Hepatocyte (in vitro differentiated cells): ENCODE results near the gene GRK4. TPM values are rescaled to one million over a fixed set of nuclear protein-coding genes. Genes with fewer than 3 reads are reported as not detected.
"Not testable (repeated sequence)": the region's sequence is repeated elsewhere in the genome, so short reads cannot be mapped to it uniquely, and the experiment has no call there.

ENCODE experiments used
- DNase-seq: peaks from one replicate; pipeline ENCODE4 v3.0.0-alpha.2; 2016; ENCODE audit warnings: low spot score
- H2AFZ ChIP-seq: fragments of 200-600 bp; sonication (generic); 2 replicates; pipeline ENCODE4 v1.6.0; 2016; ENCODE audit warnings: antibody characterized with exemption, mild to moderate bottlenecking
- H3K27ac ChIP-seq: fragments of 200-600 bp; sonication (generic); 2 replicates; pipeline ENCODE4 v1.5.1; 2016; ENCODE audit warnings: mild to moderate bottlenecking
- H3K27me3 ChIP-seq: fragments of 200-600 bp; sonication (generic); 2 replicates; pipeline ENCODE4 v1.6.1; 2016
- H3K36me3 ChIP-seq: fragments of 200-600 bp; sonication (generic); replicated peaks from 2 replicates; pipeline ENCODE4 v1.5.1; 2016; ENCODE audit warnings: low read depth; ENCODE audit not compliant: insufficient read depth
- H3K4me1 ChIP-seq: fragments of 200-600 bp; sonication (generic); 2 replicates; pipeline ENCODE4 v1.5.1; 2016; ENCODE audit warnings: mild to moderate bottlenecking, moderate library complexity; ENCODE audit not compliant: insufficient read depth
- H3K4me2 ChIP-seq: fragments of 200-600 bp; sonication (generic); 2 replicates; pipeline ENCODE4 v1.6.0; 2016
- H3K4me3 ChIP-seq: fragments of 200-600 bp; sonication (generic); 2 replicates; pipeline ENCODE4 v1.5.1; 2016; ENCODE audit warnings: mild to moderate bottlenecking
- H3K79me2 ChIP-seq: fragments of 200-600 bp; sonication (generic); 2 replicates; pipeline ENCODE4 v1.6.0; 2017; ENCODE audit warnings: mild to moderate bottlenecking
- H3K9me2 ChIP-seq: fragments of 200-600 bp; sonication (generic); replicated peaks from 2 replicates; pipeline ENCODE4 v1.6.0; 2017; ENCODE audit warnings: mild to moderate bottlenecking; ENCODE audit not compliant: insufficient read depth
- H3K9me3 ChIP-seq: fragments of 200-600 bp; sonication (generic); 2 replicates; pipeline ENCODE4 v1.5.1; 2016; ENCODE audit warnings: low read depth, mild to moderate bottlenecking
- H4K20me1 ChIP-seq: fragments of 200-600 bp; sonication (generic); 2 replicates; pipeline ENCODE4 v1.6.0; 2016; ENCODE audit warnings: mild to moderate bottlenecking; ENCODE audit not compliant: insufficient read depth, poor library complexity, severe bottlenecking
- EZH2 ChIP-seq: fragments of 200-600 bp; sonication (generic); IDR thresholded peaks from 2 replicates; pipeline ENCODE4 v1.6.1; 2016; ENCODE audit warnings: antibody characterized with exemption, mild to moderate bottlenecking, borderline replicate concordance
- EZH2phosphoT487 ChIP-seq: fragments of 200-600 bp; sonication (generic); IDR thresholded peaks from one replicate; pipeline ENCODE4 v1.6.1; 2018; ENCODE audit warnings: antibody characterized with exemption, mild to moderate bottlenecking, low read depth, moderate library complexity; ENCODE audit not compliant: unreplicated experiment, severe bottlenecking
- WGBS: methylation state at CpG from one replicate; pipeline ENCODE4 v1.1.6; 2016; ENCODE audit warnings: low lambda C conversion rate; ENCODE audit errors: missing lambda C conversion rate; 5-methylcytosine and 5-hydroxymethylcytosine counted together
- polyA plus RNA-seq: library from polyadenylated mRNA; unstranded; fragments of >200 nt; fragmentation: Nextera tagmentation; extraction: Ambion mirVana; gene quantifications from 2 replicates; pipeline ENCODE4 v1.2.1, GENCODE V29; 2016
- total RNA-seq: library from RNA; depleted of rRNA; stranded (reverse); fragments of >200 nt; gene quantifications from 2 replicates; pipeline ENCODE4 v1.2.3, GENCODE V29; 2014
- TF ChIP-seq, protein P1 (sequence below): fragments of 200-600 bp; sonication (generic); IDR thresholded peaks from 2 replicates; pipeline ENCODE4 v1.5.1; 2016; ENCODE audit warnings: antibody characterized with exemption, mild to moderate bottlenecking; ENCODE audit not compliant: poor library complexity

GRK4 gene
- total and polyA plus RNA-seq, 2 experiments from 2014 or later = 4.9 to 6.1 TPM

DNA sequence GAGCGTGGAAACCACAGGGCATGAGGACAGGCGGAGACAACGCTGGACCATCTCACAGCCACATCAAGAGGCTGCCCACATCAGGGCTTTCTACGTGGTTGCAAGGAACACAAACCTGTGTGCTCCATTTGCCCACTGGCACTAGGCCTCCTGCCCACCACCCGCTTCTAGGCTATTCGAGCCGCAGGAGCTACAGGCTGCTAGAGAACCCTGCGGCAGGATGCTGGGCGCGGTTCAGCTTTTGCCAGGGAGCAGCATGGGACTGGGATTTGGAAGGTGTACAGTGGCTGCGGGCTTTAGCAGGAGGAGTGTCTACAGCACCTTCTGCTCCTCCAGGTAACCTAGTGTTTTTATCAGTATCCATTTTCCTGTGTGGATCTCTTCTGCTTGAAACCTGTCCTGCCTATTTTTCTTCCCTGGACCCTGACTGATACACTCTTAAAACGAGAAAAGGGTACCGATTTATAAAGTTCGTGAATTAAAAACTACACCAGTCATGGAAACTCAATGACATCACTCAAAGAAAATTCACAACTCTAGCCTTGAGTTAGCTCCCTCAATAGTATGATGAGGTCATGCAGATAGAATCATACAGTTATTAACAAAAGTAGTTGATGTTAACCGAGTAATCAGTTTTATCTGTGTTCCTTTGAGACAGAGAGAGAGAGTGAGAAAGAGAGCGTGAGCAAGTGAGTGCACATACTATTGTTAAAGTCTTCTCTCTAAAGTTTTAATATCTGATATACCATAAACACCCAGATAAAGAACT, 13.0 kb upstream of the GRK4 start:
- H3K36me3 ChIP-seq = no peaks in the 10 kb centered on the region
- H3K27me3 ChIP-seq = no peaks in the 10 kb centered on the region
- H3K27ac ChIP-seq = no peak overlapping the region
- peaks cover 4% of the 10 kb centered on the region for H3K79me2 ChIP-seq
- no peak overlapping the region for H3K4me3 ChIP-seq
- TF ChIP-seq EZH2phosphoT487 = no peak
- TF ChIP-seq, protein P1, sequence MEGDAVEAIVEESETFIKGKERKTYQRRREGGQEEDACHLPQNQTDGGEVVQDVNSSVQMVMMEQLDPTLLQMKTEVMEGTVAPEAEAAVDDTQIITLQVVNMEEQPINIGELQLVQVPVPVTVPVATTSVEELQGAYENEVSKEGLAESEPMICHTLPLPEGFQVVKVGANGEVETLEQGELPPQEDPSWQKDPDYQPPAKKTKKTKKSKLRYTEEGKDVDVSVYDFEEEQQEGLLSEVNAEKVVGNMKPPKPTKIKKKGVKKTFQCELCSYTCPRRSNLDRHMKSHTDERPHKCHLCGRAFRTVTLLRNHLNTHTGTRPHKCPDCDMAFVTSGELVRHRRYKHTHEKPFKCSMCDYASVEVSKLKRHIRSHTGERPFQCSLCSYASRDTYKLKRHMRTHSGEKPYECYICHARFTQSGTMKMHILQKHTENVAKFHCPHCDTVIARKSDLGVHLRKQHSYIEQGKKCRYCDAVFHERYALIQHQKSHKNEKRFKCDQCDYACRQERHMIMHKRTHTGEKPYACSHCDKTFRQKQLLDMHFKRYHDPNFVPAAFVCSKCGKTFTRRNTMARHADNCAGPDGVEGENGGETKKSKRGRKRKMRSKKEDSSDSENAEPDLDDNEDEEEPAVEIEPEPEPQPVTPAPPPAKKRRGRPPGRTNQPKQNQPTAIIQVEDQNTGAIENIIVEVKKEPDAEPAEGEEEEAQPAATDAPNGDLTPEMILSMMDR = no peak
- no peak for TF ChIP-seq EZH2
- 96% methylated on average over 16 of the region's 16 CpGs for WGBS
- no peaks in the 10 kb centered on the region for H3K9me3 ChIP-seq
- no peak overlapping the region for H3K4me2 ChIP-seq
- no peak for DNase-seq
- no peak overlapping the region for H2AFZ ChIP-seq
- H4K20me1 ChIP-seq = no peaks in the 10 kb centered on the region
- no peaks in the 10 kb centered on the region for H3K9me2 ChIP-seq
- no peaks in the 10 kb centered on the region for H3K4me1 ChIP-seq

- H3K4me2 ChIP-seq = no peak overlapping the region
- no peak overlapping the region for H2AFZ ChIP-seq
- WGBS = 94% methylated on average over 6 of the region's 6 CpGs
- H3K9me3 ChIP-seq = no peaks in the 10 kb centered on the region
- no peaks in the 10 kb centered on the region for H4K20me1 ChIP-seq
- H3K36me3 ChIP-seq = no peaks in the 10 kb centered on the region
- peaks cover 7% of the 10 kb centered on the region for H3K4me1 ChIP-seq
- no peaks in the 10 kb centered on the region for H3K27me3 ChIP-seq
- H3K79me2 ChIP-seq = peaks cover 34% of the 10 kb centered on the region
- H3K27ac ChIP-seq = no peak overlapping the region
- TF ChIP-seq EZH2 (no peak), EZH2phosphoT487 (no peak)
- TF ChIP-seq, protein P1 = no peak
- H3K9me2 ChIP-seq = no peaks in the 10 kb centered on the region
- no peak for DNase-seq
- no peak overlapping the region for H3K4me3 ChIP-seq
Observed at GRCh38 chr4:2953496-2953895, 9.9 kb upstream of the GRK4 start.

GRCh38 chr4:2954358-2955185, 8.8 kb upstream of the GRK4 start:
- Histone ChIP-seq H3K36me3 (no peaks in the 10 kb centered on the region), H3K4me3 (no peak overlapping the region), H3K9me2 (no peaks in the 10 kb centered on the region), H3K27ac (no peak overlapping the region), H2AFZ (no peak overlapping the region), H3K79me2 (peaks cover 43% of the 10 kb centered on the region), H3K4me1 (peaks cover 9% of the 10 kb centered on the region), H3K4me2 (no peak overlapping the region), H3K9me3 (no peaks in the 10 kb centered on the region), H3K27me3 (no peaks in the 10 kb centered on the region), H4K20me1 (peaks cover 2% of the 10 kb centered on the region)
- 90% methylated on average over 12 of the region's 33 CpGs for WGBS
- DNase-seq = no peak
- TF ChIP-seq, protein P1 = peak; percentile 12
- no peak for TF ChIP-seq EZH2

- H2AFZ ChIP-seq, H3K36me3 ChIP-seq, H3K4me3 ChIP-seq, H3K27me3 ChIP-seq, H3K9me3 ChIP-seq, H3K9me2 ChIP-seq, H4K20me1 ChIP-seq, H3K4me2 ChIP-seq, H3K27ac ChIP-seq, DNase-seq, H3K4me1 ChIP-seq: not testable (repeated sequence)
- peaks cover 51% of the 10 kb centered on the region for H3K79me2 ChIP-seq
- 98% methylated on average over 20 of the region's 44 CpGs for WGBS
Observed at GRCh38 chr4:2955186-2956044, 8.0 kb upstream of the GRK4 start.
